Measurements from ENCODE around the gene LGALS3BP. TPM values are rescaled to one million over a fixed set of nuclear protein-coding genes. Genes with fewer than 3 reads are reported as not detected.
A peak's percentile ranks its signal among the peaks of the same experiment; 100 is the strongest.

Gene LGALS3BP
- total and polyA plus RNA-seq, 2 experiments from 2014 or later = 15.1 to 36.5 TPM

DNA sequence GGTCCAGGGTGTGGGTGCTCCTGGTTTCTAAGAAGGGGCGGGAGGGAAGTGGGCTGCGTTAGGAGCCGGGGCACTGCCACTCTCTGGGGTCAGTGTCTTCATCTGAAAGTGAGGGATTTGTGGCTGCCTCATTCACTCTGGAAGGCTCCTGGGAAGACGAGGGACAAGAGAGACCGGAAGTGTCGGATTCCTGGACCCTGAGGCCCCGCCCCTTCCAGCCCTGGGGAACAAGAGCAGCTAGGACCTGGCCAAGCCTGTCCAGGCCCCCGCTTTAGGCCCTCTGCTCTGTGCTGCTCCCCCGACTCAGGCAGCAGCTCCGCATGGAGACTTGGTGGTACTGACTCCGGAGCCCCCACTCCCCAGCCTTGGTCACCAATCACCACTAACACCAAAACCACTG lies 6.5 kb downstream of the LGALS3BP start:
- DNase-seq (ENCODE audit: low spot score) (peak; percentile 60), ATAC-seq (peak; percentile 38)
- Histone ChIP-seq H3K4me1 (ENCODE audit: insufficient read depth) (no peaks in the 10 kb centered on the region), H3K27ac (ENCODE audit: low read depth) (no peak overlapping the region), H3K27me3 (ENCODE audit: insufficient read depth) (no peaks in the 10 kb centered on the region), H2AFZ (no peak overlapping the region), H4K20me1 (replicated peaks; ENCODE audit: insufficient read depth) (no peaks in the 10 kb centered on the region), H3K9me2 (ENCODE audit: insufficient read depth) (no peaks in the 10 kb centered on the region), H3K36me3 (ENCODE audit: insufficient read depth) (no peaks in the 10 kb centered on the region), H3K4me2 (no peak overlapping the region), H3K4me3 (no peak overlapping the region), H3K79me2 (replicated peaks; ENCODE audit: insufficient read depth) (no peaks in the 10 kb centered on the region), H3F3A (replicated peaks; ENCODE audit: low read depth) (0 out of 2 replicates have a peak, but pooled peaks cover 4% of the 10 kb centered on the region)
- Mint-ChIP-seq H3K27ac (no peak overlapping the region), H3K9me3 (no peaks in the 10 kb centered on the region), H3K4me3 (no peak overlapping the region), H3K36me3 (ENCODE audit: low read depth) (peaks cover 13% of the 10 kb centered on the region), H3K4me1 (peaks cover 24% of the 10 kb centered on the region), H3K27me3 (ENCODE audit: insufficient read depth, low read depth, poor library complexity) (peaks cover 17% of the 10 kb centered on the region)
- TF ChIP-seq, protein P1, sequence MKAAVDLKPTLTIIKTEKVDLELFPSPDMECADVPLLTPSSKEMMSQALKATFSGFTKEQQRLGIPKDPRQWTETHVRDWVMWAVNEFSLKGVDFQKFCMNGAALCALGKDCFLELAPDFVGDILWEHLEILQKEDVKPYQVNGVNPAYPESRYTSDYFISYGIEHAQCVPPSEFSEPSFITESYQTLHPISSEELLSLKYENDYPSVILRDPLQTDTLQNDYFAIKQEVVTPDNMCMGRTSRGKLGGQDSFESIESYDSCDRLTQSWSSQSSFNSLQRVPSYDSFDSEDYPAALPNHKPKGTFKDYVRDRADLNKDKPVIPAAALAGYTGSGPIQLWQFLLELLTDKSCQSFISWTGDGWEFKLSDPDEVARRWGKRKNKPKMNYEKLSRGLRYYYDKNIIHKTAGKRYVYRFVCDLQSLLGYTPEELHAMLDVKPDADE (IDR thresholded peaks at IDR 0.05) = no peak
- TF ChIP-seq ZNF114 (CRISPR knock-in tag; IDR thresholded peaks at IDR 0.05) = no peak
- no peak for TF ChIP-seq JUNB (IDR thresholded peaks at IDR 0.05; ENCODE audit: unreplicated experiment)
- TF ChIP-seq ZNF331 (CRISPR knock-in tag; IDR thresholded peaks at IDR 0.05; ENCODE audit: low read depth) = no peak
- TF ChIP-seq, protein P2, sequence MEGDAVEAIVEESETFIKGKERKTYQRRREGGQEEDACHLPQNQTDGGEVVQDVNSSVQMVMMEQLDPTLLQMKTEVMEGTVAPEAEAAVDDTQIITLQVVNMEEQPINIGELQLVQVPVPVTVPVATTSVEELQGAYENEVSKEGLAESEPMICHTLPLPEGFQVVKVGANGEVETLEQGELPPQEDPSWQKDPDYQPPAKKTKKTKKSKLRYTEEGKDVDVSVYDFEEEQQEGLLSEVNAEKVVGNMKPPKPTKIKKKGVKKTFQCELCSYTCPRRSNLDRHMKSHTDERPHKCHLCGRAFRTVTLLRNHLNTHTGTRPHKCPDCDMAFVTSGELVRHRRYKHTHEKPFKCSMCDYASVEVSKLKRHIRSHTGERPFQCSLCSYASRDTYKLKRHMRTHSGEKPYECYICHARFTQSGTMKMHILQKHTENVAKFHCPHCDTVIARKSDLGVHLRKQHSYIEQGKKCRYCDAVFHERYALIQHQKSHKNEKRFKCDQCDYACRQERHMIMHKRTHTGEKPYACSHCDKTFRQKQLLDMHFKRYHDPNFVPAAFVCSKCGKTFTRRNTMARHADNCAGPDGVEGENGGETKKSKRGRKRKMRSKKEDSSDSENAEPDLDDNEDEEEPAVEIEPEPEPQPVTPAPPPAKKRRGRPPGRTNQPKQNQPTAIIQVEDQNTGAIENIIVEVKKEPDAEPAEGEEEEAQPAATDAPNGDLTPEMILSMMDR (conservative IDR thresholded peaks at IDR 0.05; ENCODE audit: low read depth in 2 of 2) = no peak
- TF ChIP-seq POLR2AphosphoS5 (IDR thresholded peaks at IDR 0.05; ENCODE audit: low read depth) = no peak
- no peak for TF ChIP-seq STAT1 (IDR thresholded peaks at IDR 0.05; ENCODE audit: unreplicated experiment)
- TF ChIP-seq, protein P3, sequence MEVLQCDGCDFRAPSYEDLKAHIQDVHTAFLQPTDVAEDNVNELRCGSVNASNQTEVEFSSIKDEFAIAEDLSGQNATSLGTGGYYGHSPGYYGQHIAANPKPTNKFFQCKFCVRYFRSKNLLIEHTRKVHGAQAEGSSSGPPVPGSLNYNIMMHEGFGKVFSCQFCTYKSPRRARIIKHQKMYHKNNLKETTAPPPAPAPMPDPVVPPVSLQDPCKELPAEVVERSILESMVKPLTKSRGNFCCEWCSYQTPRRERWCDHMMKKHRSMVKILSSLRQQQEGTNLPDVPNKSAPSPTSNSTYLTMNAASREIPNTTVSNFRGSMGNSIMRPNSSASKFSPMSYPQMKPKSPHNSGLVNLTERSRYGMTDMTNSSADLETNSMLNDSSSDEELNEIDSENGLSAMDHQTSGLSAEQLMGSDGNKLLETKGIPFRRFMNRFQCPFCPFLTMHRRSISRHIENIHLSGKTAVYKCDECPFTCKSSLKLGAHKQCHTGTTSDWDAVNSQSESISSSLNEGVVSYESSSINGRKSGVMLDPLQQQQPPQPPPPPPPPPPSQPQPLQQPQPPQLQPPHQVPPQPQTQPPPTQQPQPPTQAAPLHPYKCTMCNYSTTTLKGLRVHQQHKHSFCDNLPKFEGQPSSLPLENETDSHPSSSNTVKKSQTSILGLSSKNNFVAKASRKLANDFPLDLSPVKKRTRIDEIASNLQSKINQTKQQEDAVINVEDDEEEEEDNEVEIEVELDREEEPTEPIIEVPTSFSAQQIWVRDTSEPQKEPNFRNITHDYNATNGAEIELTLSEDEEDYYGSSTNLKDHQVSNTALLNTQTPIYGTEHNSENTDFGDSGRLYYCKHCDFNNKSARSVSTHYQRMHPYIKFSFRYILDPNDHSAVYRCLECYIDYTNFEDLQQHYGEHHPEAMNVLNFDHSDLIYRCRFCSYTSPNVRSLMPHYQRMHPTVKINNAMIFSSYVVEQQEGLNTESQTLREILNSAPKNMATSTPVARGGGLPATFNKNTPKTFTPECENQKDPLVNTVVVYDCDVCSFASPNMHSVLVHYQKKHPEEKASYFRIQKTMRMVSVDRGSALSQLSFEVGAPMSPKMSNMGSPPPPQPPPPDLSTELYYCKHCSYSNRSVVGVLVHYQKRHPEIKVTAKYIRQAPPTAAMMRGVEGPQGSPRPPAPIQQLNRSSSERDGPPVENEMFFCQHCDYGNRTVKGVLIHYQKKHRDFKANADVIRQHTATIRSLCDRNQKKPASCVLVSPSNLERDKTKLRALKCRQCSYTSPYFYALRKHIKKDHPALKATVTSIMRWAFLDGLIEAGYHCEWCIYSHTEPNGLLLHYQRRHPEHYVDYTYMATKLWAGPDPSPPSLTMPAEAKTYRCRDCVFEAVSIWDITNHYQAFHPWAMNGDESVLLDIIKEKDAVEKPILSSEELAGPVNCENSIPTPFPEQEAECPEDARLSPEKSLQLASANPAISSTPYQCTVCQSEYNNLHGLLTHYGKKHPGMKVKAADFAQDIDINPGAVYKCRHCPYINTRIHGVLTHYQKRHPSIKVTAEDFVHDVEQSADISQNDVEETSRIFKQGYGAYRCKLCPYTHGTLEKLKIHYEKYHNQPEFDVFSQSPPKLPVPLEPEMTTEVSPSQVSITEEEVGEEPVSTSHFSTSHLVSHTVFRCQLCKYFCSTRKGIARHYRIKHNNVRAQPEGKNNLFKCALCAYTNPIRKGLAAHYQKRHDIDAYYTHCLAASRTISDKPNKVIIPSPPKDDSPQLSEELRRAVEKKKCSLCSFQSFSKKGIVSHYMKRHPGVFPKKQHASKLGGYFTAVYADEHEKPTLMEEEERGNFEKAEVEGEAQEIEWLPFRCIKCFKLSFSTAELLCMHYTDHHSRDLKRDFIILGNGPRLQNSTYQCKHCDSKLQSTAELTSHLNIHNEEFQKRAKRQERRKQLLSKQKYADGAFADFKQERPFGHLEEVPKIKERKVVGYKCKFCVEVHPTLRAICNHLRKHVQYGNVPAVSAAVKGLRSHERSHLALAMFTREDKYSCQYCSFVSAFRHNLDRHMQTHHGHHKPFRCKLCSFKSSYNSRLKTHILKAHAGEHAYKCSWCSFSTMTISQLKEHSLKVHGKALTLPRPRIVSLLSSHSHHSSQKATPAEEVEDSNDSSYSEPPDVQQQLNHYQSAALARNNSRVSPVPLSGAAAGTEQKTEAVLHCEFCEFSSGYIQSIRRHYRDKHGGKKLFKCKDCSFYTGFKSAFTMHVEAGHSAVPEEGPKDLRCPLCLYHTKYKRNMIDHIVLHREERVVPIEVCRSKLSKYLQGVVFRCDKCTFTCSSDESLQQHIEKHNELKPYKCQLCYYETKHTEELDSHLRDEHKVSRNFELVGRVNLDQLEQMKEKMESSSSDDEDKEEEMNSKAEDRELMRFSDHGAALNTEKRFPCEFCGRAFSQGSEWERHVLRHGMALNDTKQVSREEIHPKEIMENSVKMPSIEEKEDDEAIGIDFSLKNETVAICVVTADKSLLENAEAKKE (CRISPR knock-in tag; IDR thresholded peaks at IDR 0.05) = no peak
- TF ChIP-seq NANOG (IDR thresholded peaks at IDR 0.05; ENCODE audit: borderline replicate concordance) = no peak
- TF ChIP-seq EZH2phosphoT487 (IDR thresholded peaks at IDR 0.05; ENCODE audit: unreplicated experiment) = no peak
- TF ChIP-seq, protein P4, sequence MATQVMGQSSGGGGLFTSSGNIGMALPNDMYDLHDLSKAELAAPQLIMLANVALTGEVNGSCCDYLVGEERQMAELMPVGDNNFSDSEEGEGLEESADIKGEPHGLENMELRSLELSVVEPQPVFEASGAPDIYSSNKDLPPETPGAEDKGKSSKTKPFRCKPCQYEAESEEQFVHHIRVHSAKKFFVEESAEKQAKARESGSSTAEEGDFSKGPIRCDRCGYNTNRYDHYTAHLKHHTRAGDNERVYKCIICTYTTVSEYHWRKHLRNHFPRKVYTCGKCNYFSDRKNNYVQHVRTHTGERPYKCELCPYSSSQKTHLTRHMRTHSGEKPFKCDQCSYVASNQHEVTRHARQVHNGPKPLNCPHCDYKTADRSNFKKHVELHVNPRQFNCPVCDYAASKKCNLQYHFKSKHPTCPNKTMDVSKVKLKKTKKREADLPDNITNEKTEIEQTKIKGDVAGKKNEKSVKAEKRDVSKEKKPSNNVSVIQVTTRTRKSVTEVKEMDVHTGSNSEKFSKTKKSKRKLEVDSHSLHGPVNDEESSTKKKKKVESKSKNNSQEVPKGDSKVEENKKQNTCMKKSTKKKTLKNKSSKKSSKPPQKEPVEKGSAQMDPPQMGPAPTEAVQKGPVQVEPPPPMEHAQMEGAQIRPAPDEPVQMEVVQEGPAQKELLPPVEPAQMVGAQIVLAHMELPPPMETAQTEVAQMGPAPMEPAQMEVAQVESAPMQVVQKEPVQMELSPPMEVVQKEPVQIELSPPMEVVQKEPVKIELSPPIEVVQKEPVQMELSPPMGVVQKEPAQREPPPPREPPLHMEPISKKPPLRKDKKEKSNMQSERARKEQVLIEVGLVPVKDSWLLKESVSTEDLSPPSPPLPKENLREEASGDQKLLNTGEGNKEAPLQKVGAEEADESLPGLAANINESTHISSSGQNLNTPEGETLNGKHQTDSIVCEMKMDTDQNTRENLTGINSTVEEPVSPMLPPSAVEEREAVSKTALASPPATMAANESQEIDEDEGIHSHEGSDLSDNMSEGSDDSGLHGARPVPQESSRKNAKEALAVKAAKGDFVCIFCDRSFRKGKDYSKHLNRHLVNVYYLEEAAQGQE (IDR thresholded peaks at IDR 0.05; ENCODE audit: unreplicated experiment) = no peak
- no peak for TF ChIP-seq EZH2 (IDR thresholded peaks at IDR 0.05; ENCODE audit: low read depth, unreplicated experiment)
- TF ChIP-seq CREB1 (CRISPR knock-in tag; IDR thresholded peaks at IDR 0.05; ENCODE audit: low read depth) = no peak

Data from GM23338 (cell line).